Activated naive CD4-positive, alpha-beta T cell treated with anti-CD3 and anti-CD28 coated beads, Interleukin-2, amount 50 U/mL, for 72 hours (primary cell): Measurements from ENCODE around the gene DDRGK1. TPM values are rescaled to one million over a fixed set of nuclear protein-coding genes. Genes with fewer than 3 reads are reported as not detected.

Experiments
- ATAC-seq, 2 donors: fragments of 150-1000 bp; cut with Tn5 transposase; 2 replicates each; pipeline ENCODE4 v1.10.0; 2021; ENCODE audit warnings: mild to moderate bottlenecking in 2 of 2, moderate library complexity in 2 of 2
- DNase-seq, 2 donors: peaks; one replicate each; pipeline ENCODE4 v3.0.0; 2021 to 2022; ENCODE audit warnings: low spot score in 2 of 2
- H3K27ac Mint-ChIP-seq, 2 donors: one replicate each; pipeline ENCODE4 v1.8.0; 2022; ENCODE audit warnings: mild to moderate bottlenecking in 2 of 2, mixed read lengths in 2 of 2
- H3K36me3 Mint-ChIP-seq, 2 donors: one replicate each; pipeline ENCODE4 v1.8.0; 2022; ENCODE audit warnings: mixed read lengths in 2 of 2
- H3K9me3 Mint-ChIP-seq, 2 donors: one replicate each; pipeline ENCODE4 v1.8.0; 2022; ENCODE audit warnings: mixed read lengths in 2 of 2
- total RNA-seq, 2 donors: library from RNA; stranded (reverse); gene quantifications; one replicate each; pipeline ENCODE4 v1.2.3, GENCODE V29; 2022

Gene DDRGK1
- total RNA-seq, 2 donors from 2014 or later = 66.4 to 128 TPM

GRCh38 chr20:3177746-3178485, 26.6 kb downstream of the DDRGK1 start:
- no peaks in the 10 kb centered on the region for H3K36me3 Mint-ChIP-seq
- H3K27ac Mint-ChIP-seq = peak overlapping the region in 1 of 2 donors; percentile 37
- ATAC-seq (no peak), DNase-seq (no peak)
- H3K9me3 Mint-ChIP-seq = no peaks in the 10 kb centered on the region

GRCh38 chr20:3175270-3175669, 29.2 kb downstream of the DDRGK1 start:
- Mint-ChIP-seq H3K27ac (no peak overlapping the region), H3K9me3 (no peaks in the 10 kb centered on the region), H3K36me3 (no peaks in the 10 kb centered on the region)
- no peak for ATAC-seq
- DNase-seq = no peak

- no peak overlapping the region for H3K27ac Mint-ChIP-seq
- no peaks in the 10 kb centered on the region for H3K36me3 Mint-ChIP-seq
- H3K9me3 Mint-ChIP-seq = no peaks in the 10 kb centered on the region
Measured at GRCh38 chr20:3174442-3175261, 29.8 kb downstream of the DDRGK1 start.

GRCh38 chr20:3173610-3174441, 30.7 kb downstream of the DDRGK1 start:
- no peak overlapping the region for H3K27ac Mint-ChIP-seq
- H3K36me3 Mint-ChIP-seq = no peaks in the 10 kb centered on the region
- DNase-seq (peak; percentile 81 to 97), ATAC-seq (peak; percentile 91 to 95)
- no peaks in the 10 kb centered on the region for H3K9me3 Mint-ChIP-seq

More at GRCh38 chr20:3174442-3175261, 29.8 kb downstream of the DDRGK1 start:
- no peak for ATAC-seq
- DNase-seq = no peak

DNA sequence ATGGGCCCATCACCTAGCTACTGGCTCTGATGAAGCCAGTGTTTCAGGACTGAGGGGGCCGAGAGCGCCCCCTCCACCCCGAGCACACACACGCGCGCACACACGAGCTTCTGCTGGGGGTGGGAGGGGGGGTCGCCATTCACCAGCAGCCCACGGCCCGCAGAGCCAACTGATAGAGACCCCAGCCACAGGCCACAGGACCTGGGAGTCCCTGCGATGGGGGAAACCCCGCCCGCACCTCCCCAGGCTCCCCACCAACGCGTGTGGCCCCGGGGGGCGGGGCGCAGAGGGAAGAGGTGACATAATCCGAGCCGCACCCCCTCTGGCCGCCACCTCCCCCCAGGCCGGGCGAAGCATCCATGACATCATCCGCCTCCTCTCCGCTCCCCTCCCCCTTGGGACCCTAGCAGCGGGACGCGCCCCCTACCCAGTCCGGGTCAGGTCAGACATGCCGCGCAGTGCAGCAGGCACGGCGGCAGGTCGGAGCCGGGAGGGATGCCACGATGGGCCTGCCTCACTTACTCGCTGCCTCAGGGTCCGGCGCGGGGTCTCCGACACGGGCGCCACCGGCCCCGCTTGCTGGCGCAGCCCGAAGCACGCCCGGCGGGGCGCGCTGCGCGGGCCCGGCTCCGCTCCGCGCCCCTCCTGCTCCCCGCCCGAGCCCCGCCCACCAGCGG, 31.4 kb downstream of the DDRGK1 start, which contains the start of gene LZTS3:
TSS of gene LZTS3 (minus strand) at position 617 of the 677 bp plus-strand sequence. CDS start 6,386 bp downstream, outside the sequence.
- ATAC-seq (peak; percentile 71 to 74), DNase-seq (peak; percentile 70 to 75)
- Mint-ChIP-seq H3K36me3 (no peaks in the 10 kb centered on the region), H3K27ac (peak within 1 kb of the TSS in 1 of 2 donors; percentile 80), H3K9me3 (no peaks in the 10 kb centered on the region)

GRCh38 chr20:3172126-3172932, 32.2 kb downstream of the DDRGK1 start:
- Mint-ChIP-seq H3K27ac (peak overlapping the region in 1 of 2 donors; percentile 80), H3K36me3 (no peaks in the 10 kb centered on the region), H3K9me3 (no peaks in the 10 kb centered on the region)
- ATAC-seq = no peak
- DNase-seq = no peak

- Mint-ChIP-seq H3K27ac (no peak overlapping the region), H3K9me3 (no peaks in the 10 kb centered on the region), H3K36me3 (no peaks in the 10 kb centered on the region)
- ATAC-seq (no peak), DNase-seq (peak in 1 of 2 donors; percentile 38)
Measured at GRCh38 chr20:3171391-3172125, 32.9 kb downstream of the DDRGK1 start.

GRCh38 chr20:3168829-3169590, 35.5 kb downstream of the DDRGK1 start:
- no peaks in the 10 kb centered on the region for H3K36me3 Mint-ChIP-seq
- DNase-seq (no peak), ATAC-seq (no peak)
- H3K9me3 Mint-ChIP-seq = no peaks in the 10 kb centered on the region
- H3K27ac Mint-ChIP-seq = no peak overlapping the region

GRCh38 chr20:3168079-3168828, 36.2 kb downstream of the DDRGK1 start:
- H3K27ac Mint-ChIP-seq = no peak overlapping the region
- no peaks in the 10 kb centered on the region for H3K9me3 Mint-ChIP-seq
- ATAC-seq (no peak), DNase-seq (no peak)
- H3K36me3 Mint-ChIP-seq = no peaks in the 10 kb centered on the region

DNA sequence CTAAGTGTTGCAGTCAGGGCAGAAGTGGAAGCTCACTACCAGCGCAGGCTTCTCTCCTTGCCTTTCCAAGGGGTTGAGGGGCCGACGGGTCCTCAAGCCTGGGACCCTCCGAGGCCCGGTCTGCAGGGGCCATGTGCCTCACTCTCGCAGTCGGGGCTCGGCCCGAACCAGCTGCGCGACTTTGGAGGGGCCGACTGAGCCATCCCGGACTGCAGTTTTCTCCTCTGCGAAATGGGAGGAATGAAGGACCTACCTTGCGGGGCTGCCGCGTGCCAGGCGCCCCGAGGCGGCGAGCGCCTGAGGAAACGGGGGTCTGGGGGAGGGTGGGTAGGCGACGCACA, 36.8 kb downstream of the DDRGK1 start:
- no peaks in the 10 kb centered on the region for H3K9me3 Mint-ChIP-seq
- DNase-seq = no peak
- H3K36me3 Mint-ChIP-seq = no peaks in the 10 kb centered on the region
- H3K27ac Mint-ChIP-seq = no peak overlapping the region
- ATAC-seq = no peak

- Mint-ChIP-seq H3K9me3 (no peaks in the 10 kb centered on the region), H3K27ac (no peak overlapping the region), H3K36me3 (no peaks in the 10 kb centered on the region)
- ATAC-seq = no peak
- DNase-seq = no peak
Measured at GRCh38 chr20:3166913-3167342, 37.6 kb downstream of the DDRGK1 start.

DNA sequence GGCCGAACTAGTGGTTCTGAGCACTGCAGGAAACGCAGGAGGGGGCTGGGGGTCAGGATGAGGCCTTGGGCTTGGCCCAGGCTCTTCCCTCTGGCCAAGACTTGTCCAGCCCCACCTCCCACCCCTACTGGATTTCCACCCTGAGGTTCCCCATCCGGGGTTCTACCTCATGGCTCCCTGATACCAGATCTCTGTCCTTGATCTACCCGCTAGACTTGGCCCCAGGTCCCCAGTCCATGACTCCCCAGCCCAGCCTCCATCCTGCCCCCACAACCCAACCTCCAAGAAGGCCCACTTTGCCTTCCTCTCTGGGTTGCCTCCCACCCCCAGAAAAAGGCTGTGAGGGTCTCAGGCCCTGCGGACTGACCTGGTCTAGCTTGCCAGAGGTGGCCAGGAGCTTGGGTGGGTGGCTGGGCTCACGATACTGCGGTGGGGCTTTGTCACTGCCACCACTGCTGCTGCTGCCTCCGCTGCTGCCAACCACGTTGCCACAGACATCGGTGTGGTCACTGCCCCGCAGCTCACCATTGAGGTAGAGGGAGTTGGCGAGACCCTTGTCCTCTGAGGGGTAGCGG, 38.1 kb downstream of the DDRGK1 start:
- ATAC-seq (no peak), DNase-seq (no peak)
- H3K27ac Mint-ChIP-seq = no peak overlapping the region
- no peaks in the 10 kb centered on the region for H3K36me3 Mint-ChIP-seq
- H3K9me3 Mint-ChIP-seq = no peaks in the 10 kb centered on the region

DNA sequence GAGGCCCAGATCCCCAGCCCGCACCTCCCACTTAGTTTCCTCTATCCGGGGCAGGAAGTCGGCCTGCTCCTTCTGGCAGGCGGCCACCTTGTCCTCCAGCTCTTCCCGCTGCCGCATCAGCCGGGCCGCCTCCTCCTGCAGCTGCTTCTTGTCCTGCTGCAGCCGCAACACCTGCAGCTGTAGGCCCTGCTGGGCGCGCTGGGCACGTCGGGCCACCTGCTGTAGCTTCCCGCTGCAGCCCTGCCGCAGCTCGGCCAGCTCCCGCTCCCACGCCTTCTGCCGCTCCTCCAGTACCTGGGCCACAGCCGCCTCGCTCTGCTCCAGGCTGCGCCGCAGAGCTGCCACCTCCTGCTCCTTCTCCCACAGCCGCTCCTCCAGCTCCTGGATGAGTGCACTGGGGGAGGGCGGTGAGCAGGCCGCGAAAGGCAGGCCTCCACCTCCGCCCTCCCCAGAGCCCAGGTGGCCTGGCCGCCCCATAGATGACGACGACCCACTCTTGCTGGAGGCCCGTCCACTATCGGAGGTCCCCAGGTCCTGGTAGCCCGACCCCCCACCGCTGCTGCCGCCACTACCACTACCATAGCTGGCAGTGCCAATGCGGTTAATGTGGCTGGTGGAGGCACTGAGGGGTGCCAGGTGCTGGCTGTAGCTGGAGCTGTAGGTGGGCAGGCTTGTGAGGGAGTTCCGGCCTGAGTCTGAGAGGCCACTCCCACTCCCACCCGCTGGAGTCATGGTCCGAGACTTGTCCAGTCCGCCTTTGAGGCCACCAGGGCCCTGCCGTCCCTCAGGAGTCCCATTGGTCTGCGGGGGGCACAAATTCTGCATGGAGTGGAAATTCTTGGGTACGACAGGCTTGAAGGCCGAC, 38.8 kb downstream of the DDRGK1 start:
- Mint-ChIP-seq H3K27ac (no peak overlapping the region), H3K9me3 (no peaks in the 10 kb centered on the region), H3K36me3 (no peaks in the 10 kb centered on the region)
- ATAC-seq (no peak), DNase-seq (no peak)
